Measurements from ENCODE around the gene LAMB2. TPM values are rescaled to one million over a fixed set of nuclear protein-coding genes. Genes with fewer than 3 reads are reported as not detected.

Gene LAMB2
- 174 and 177 TPM in 2 replicates for total RNA-seq (2014; rRNA removed; shearing (Covaris generic))
- polyA plus RNA-seq (2014; cell fraction: nucleus; rRNA removed): 429 and 572 TPM in 2 replicates

GRCh38 chr3:49132437-49133225, at the start of gene LAMB2:
Gene LAMB2 (minus strand): TSS chr3:49133050. CDS start chr3:49132867, 183 bp downstream.
- DNase-seq (ENCODE audit: extremely low read depth, low read depth): peak; percentile 62

GRCh38 chr3:49181351-49181750, 48.5 kb upstream of the LAMB2 start:
- no peak for DNase-seq (ENCODE audit: extremely low read depth, low read depth)

- no peak for DNase-seq (ENCODE audit: extremely low read depth, low read depth)
Measured at GRCh38 chr3:49180116-49180515, 47.3 kb upstream of the LAMB2 start.

- DNase-seq (ENCODE audit: extremely low read depth, low read depth): no peak
Measured at GRCh38 chr3:49177073-49177472, 44.2 kb upstream of the LAMB2 start.

- no peak for DNase-seq (ENCODE audit: extremely low read depth, low read depth)
Measured at GRCh38 chr3:49175530-49175929, 42.7 kb upstream of the LAMB2 start.

GRCh38 chr3:49174397-49174985, 41.6 kb upstream of the LAMB2 start:
- DNase-seq (ENCODE audit: extremely low read depth, low read depth): no peak

GRCh38 chr3:49173792-49174170, 40.9 kb upstream of the LAMB2 start:
- no peak for DNase-seq (ENCODE audit: extremely low read depth, low read depth)

- no peak for DNase-seq (ENCODE audit: extremely low read depth, low read depth)
Measured at GRCh38 chr3:49173116-49173791, 40.4 kb upstream of the LAMB2 start.

GRCh38 chr3:49172551-49173041, 39.7 kb upstream of the LAMB2 start:
- no peak for DNase-seq (ENCODE audit: extremely low read depth, low read depth)

- DNase-seq (ENCODE audit: extremely low read depth, low read depth): no peak
Measured at GRCh38 chr3:49171775-49172500, 39.1 kb upstream of the LAMB2 start.

GRCh38 chr3:49171119-49171774, 38.4 kb upstream of the LAMB2 start, which contains the start of gene KLHDC8B:
Gene KLHDC8B (plus strand): TSS chr3:49171598. CDS start chr3:49172770, 1,172 bp downstream.
- DNase-seq (ENCODE audit: extremely low read depth, low read depth): peak; percentile 51

GRCh38 chr3:49170744-49171118, 37.9 kb upstream of the LAMB2 start:
- no peak for DNase-seq (ENCODE audit: extremely low read depth, low read depth)

GRCh38 chr3:49166752-49167556, 34.1 kb upstream of the LAMB2 start:
- DNase-seq (ENCODE audit: extremely low read depth, low read depth): no peak

GRCh38 chr3:49165771-49166751, 33.2 kb upstream of the LAMB2 start, which contains the start of gene CCDC71:
Gene CCDC71 (minus strand): TSS chr3:49166331. CDS start chr3:49164208, 2,123 bp downstream.
- DNase-seq (ENCODE audit: extremely low read depth, low read depth): peak; percentile 45

GRCh38 chr3:49164983-49165720, 32.3 kb upstream of the LAMB2 start:
- no peak for DNase-seq (ENCODE audit: extremely low read depth, low read depth)

GRCh38 chr3:49163609-49164008, 30.8 kb upstream of the LAMB2 start:
- no peak for DNase-seq (ENCODE audit: extremely low read depth, low read depth)

- no peak for DNase-seq (ENCODE audit: extremely low read depth, low read depth)
Measured at GRCh38 chr3:49162751-49163419, 30.0 kb upstream of the LAMB2 start.

All from NCI-H460 (cell line).